ENCODE results near the gene FGF22.
"Not testable (repeated sequence)": the region's sequence is repeated elsewhere in the genome, so short reads cannot be mapped to it uniquely, and the experiment has no call there.

Gene FGF22

GRCh38 chr19:622666-623065, 17.0 kb upstream of the FGF22 start:
- DNase-seq (ENCODE audit: low read depth) = no peak

DNA sequence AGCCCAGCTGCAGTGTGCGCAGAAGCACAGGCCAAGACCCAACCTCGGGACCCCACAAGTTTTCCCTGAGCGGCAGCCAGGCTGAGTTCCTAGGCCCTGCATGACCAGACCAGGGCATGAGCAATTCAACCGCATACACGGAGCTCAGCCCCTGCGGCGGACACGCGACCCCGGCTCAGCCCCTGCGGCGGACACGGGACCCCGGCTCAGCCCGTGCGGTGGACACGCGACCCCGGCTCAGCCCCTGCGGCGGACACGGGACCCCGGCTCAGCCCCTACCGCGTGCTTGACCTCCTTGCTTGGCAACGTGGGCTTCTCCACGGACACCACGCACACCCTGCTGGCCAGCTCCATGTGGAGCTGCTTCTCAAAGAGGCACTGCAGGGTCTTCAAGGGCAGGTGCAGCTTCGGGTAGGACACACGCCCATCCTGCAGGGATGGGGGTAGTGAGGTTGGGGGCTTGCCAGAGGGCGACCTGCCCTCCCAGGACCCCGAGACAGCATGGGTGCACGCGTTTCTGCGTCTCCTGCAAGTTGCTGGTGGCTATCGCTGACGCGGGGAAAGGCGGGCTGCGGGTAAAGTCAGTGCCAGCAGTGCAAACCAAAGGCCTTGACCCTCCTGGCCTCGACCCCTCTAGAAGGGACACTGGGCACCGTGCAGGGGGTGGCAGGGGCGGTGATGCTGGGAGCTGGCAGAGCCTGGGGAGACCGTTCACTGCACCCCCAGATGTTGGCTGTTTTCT, 16.3 kb upstream of the FGF22 start:
- DNase-seq (ENCODE audit: low read depth) = no peak

DNA sequence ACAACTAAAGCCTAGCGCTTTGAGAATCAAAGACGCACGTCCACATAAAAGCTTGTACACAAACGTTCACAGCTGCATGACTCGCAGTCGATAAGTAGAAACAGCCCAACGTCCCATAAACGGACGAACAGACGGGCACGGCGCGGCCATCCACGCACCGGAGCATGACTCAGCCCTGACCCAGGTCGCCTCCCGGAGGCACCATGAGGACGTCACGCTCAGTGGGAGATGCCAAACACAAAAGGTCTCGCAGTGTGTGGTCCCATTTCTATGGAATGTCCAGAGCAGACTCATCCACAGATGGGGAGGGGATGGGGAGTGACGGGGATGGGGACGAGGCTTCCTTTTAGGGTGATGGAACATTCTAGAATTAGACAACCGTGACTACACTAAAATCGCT, 15.7 kb upstream of the FGF22 start:
- peak; percentile 60 for DNase-seq (ENCODE audit: low read depth)

- no peak for DNase-seq (ENCODE audit: low read depth)
These were observed 15.1 kb upstream of the FGF22 start for GRCh38 chr19:624433-625109.

GRCh38 chr19:625257-625656, 14.4 kb upstream of the FGF22 start:
- DNase-seq (ENCODE audit: low read depth) = no peak

DNA sequence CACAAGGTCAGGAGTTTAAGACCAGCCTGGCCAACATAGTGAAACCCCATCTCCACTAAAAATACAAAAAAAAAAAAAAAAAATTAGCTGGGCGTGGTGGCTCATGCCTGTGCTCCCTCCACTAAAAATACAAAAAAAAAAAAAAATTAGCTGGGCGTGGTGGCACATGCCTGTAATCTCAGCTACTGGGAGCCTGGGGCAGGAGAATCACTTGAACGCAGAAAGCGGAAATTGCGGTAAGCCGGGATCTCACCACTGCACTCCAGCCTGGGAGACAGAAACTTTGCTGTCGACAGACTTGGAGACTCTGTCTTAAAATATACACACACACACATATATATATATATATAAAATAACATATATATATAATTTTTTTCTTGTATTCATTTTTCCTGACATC, 13.1 kb upstream of the FGF22 start:
- not testable (repeated sequence) for DNase-seq (ENCODE audit: low read depth)

DNA sequence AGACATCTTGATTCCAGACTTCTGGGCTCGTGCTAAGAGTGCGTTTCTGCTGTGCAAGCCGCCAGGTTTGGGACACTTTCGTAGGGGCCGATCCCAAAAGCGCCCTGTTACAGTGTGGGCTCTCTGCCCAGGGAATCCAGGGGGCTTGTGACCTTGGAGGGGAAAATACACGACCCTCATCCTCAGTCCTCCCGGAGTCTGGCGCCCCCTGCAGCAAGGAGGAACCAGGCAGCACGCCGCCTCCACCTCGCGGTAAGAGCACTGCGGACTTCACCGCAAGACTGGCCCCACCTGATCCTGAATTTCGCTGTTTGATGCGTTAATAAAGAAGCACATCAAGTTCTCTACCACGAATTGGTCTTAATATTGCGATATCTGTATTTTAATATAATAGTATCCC, 11.5 kb upstream of the FGF22 start:
- DNase-seq (ENCODE audit: low read depth) = no peak

DNA sequence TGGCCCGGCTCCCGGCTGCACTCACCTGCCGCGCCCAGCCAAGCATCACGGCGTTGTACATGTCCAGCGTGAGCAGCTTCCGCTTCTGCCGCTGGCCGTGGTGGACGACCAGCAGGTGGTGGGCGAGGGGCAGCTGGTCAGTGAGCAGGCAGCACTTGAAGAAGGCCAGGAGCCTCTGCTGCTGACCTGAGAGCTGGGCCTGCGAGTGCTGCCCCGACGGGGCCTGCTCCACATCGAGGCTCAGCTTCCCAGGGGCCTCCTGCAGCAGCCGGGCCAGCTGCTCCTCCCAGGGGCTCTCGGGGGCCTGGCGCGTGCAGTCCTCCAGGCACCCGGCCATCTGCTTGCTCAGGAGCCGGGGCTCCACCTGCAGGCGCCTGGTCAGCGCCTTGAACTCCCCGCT, 10.2 kb upstream of the FGF22 start:
- not testable (repeated sequence) for DNase-seq (ENCODE audit: low read depth)

- DNase-seq (ENCODE audit: low read depth) = no peak
These were observed 9.5 kb upstream of the FGF22 start for GRCh38 chr19:629961-630714.

DNA sequence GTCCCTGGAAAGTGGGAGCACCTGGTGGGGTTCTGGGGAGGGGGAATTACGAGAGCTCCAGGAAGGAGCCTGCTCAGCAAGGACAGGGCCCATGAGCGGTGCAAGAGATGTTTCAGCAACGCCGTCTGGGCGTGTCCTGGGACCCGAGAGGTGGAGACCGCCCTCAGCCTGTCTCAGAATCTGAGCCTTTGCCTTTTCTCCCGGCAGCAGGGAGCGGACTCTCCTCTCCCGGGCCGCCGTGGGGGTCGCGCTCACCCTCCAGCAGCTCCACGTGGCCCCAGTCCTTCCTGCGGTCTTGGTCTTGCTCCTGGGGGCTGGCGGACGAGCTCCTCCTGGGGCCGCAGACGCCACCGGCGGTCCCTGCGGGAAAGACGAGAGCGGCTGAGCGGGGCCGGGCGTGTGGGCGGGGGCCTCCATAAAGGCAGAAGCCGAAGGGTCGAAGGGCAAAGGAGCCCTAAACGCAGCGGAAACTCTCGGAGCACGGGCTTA, 7.1 kb upstream of the FGF22 start:
- no peak for DNase-seq (ENCODE audit: low read depth)

DNA sequence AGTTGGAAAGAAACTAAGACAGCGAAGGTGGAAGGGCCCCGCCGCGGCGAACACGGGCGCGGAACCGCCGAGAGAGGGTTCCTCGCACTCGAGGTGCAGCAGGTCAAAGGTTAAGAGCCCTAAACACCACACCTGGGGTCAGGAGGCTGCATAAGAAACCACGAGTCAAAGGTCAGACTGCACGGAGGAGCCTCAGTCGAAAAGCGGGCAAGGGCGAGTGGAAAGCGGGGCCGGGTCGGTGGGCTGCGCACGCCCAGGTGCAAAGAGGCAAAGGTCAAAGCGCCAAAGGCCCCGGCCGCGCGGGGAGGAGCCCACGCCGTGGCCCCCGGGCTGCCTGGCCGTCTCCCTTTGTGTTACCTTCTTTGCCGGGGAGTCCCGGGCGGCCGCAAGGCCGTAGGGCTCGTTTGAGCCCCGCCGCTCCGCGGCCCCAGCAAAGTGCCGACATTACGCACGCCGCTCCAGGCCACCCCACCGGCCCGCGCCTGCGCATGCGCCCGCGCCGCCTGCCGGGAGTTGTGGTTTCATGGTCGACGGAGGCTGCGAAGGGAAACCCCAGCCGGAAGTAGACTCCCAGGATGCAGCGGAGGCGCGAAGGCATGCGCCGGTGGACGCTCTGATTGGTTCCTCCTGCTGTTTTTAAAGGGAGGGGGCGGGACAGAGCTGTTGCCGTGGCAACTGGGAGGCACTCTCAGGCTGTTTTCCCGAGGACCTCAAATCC, 6.5 kb upstream of the FGF22 start, which contains the start of gene POLRMT:
POLRMT (minus strand) TSS at position 470 of the 718 bp plus-strand sequence; CDS start at position 445, 25 bp downstream.
- DNase-seq (ENCODE audit: low read depth) = peak; percentile 97

GRCh38 chr19:633786-634639, 5.7 kb upstream of the FGF22 start:
- DNase-seq (ENCODE audit: low read depth) = no peak

DNA sequence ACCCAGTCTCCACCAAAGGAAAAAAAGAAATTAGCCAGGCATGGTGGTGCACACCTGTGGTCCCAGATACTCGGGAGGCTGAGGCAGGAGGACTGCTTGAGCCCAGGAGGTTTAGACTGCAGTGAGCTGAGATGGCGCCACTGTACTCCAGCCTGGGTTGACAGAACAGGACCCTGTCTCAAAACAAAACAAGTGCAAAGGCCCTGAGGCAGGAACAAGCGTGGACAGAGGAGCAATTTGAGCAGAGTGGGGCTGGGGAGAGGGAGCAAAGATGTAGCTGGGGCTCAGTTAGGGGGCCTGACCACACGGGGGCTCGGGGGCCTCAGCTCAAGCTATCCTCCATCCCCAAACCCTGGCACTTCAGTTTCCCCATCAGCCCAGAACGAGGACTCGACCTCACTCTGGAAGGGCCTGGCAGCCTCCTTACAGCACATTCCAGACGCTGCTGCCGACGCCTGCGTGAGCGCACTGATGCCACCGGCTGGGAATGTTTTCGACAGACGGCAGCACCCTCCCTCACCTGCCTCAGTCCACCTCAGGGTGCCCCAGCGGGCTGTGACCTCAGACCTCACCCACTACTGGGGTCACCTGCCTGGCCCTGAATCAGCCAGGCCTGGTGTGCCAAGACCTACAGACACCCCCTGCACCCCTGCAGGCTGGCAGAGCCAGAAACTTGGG, 4.6 kb upstream of the FGF22 start:
- no peak for DNase-seq (ENCODE audit: low read depth)

DNA sequence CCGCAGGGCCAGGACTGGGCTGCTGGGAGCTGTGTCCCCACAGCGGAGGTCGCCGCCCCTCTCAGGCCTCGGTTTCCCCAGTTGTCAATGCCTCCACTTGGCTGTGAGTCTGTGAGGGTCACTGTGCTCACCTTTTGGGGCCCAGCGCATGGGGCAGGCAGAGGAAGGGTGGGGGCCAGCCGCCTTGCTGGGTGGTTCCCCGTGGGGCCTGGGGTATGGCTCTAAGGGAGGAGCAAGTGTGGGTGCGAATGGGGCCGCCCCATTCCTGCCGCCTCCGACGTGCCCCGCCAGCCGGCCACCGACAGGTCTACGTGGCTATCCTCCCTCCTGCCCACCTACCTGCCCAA, 800 bp upstream of the FGF22 start:
- DNase-seq (ENCODE audit: low read depth) = no peak

DNA sequence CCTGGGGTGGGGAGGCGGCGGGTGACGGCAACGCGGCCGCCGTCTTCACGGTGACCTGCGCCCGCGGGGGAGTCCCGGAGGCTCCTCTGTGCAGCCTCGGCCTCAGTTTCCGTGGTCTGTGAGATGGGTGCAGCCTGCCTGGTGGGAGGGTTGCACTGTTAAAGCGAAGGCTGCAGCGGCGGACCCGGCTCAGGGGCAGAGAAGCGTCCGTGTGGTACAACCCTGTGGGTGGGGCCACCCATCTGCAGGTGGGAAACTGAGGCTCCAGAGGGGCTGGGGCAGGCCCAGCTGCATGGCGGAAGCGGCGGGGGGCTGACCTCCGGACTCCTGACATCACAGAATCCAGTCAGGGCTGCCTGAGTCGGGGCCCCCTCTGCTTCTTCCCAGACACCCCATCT, 481 bp downstream of the FGF22 start:
- DNase-seq (ENCODE audit: low read depth) = no peak

DNA sequence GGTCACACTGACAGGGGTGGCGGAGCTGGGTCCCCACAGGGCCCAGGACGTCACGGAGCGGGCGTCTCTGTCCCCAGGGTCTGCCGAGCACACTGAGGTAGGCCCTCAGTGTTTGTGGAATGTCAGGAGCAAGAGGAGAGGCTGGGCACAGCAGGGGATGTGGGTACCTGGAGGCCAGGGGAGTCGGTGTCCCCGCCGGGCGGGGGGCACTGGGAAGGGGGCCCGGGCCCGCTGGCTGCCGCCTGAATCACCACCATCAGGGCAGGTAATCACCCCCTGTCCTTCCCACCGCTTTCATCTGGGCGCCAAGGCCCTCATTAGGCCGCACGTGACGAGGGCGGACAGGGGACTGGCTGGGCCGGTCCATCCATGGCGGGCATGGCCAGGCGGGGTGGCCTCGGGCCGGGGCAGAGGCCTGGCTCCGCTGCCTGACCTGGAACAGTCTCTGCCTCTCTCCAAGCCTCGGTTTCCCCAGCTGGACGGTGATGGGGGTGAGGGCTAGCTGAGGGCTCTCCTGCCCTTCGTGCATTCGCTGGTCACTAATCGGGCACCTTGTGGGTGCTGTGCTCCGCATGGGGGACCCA, 1.0 kb downstream of the FGF22 start:
- DNase-seq (ENCODE audit: low read depth) = no peak

DNA sequence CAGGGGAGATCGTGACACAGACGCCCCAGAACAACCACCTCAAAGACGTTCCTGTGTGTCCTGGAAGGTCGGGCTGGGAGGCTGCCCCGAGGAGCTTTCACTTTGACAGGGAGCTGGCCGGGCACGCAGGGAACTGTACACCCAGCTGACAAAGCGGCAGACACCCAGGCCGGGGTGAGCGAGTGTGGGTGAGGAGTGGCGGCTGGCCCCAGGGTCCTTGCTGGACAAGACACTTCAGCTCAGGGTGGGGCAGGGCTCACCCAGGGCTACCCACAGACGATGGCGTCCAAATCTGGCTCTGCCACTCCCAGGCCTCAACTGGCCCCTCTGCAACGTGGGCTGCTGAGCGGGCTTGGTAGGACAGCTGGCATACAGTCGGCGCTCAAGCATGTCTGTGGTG, 2.0 kb downstream of the FGF22 start:
- no peak for DNase-seq (ENCODE audit: low read depth)

DNA sequence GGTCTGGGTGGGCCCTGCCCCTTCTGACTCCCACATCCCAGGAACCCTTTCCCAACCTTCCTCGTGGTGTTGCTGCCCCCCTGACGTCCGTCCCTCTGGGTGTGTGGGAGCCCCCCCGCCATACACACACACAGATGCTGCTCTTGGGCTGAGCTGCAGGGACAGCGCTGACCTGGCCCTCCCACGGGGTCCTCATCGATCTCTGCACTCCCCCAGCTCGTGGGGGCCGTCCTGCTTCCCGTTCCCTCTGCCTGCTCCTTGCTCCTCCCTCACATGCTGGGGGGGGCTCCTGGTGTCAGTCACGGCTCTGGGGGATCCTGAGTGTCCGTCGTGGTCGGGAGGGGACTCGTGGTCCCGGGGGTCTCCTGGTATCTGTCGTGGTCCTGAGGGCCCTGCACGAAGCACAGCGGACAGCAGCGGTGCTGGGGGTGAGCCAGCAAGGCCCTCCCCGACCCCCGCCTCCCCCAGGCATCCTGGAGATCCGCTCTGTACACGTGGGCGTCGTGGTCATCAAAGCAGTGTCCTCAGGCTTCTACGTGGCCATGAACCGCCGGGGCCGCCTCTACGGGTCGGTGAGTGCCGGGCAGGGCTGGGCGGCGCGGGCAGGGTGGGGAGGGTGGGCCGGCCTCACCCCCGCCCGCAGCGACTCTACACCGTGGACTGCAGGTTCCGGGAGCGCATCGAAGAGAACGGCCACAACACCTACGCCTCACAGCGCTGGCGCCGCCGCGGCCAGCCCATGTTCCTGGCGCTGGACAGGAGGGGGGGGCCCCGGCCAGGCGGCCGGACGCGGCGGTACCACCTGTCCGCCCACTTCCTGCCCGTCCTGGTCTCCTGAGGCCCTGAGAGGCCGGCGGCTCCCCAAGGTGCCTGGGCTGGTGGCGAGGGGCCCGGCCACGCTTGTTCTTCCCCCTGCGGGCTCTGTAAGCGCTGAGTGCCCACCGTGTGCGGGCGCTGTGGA, 3.4 kb downstream of the FGF22 start:
- DNase-seq (ENCODE audit: low read depth) = no peak

- DNase-seq (ENCODE audit: low read depth) = no peak
These were observed 4.1 kb downstream of the FGF22 start for GRCh38 chr19:643736-644135.
